ENCODE measurements around the gene NSUN5. TPM values are rescaled to one million over a fixed set of nuclear protein-coding genes. Genes with fewer than 3 reads are reported as not detected.
"Not testable (repeated sequence)": the region's sequence is repeated elsewhere in the genome, so short reads cannot be mapped to it uniquely, and the experiment has no call there.

NSUN5 gene
- total RNA-seq, 1 experiment from 2014 or later: 28.9 TPM

DNA sequence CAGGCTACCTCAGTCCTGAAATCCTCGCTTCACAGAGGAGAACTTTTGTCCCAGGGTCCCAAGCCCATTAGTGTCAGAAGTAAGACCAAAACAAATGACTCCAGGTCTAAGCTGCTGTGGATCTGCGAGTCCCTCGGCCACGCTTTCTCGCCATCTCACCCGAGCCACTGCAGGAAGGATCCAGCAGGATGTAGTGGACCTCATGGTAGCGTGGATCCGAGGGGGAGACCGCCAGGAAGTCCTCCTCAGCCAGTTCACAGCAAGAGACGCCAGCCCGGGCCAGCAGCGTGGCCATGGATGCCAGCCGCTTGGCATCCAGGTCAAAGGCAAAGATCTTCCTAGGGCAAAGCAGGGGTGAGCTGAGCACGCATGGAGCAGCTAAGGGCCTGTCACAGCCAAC, 4.6 kb downstream of the NSUN5 start:
- Histone ChIP-seq H3K4me1 (ENCODE audit: insufficient read depth, low read length, poor library complexity, severe bottlenecking) (no peaks in the 10 kb centered on the region), H3K9me3 (ENCODE audit: low read depth, low read length, poor library complexity, severe bottlenecking) (no peaks in the 10 kb centered on the region), H3K27ac (ENCODE audit: low read depth, low read length, poor library complexity, severe bottlenecking) (no peak overlapping the region), H3K27me3 (replicated peaks; ENCODE audit: insufficient read depth, low read depth, low read length, poor library complexity) (no peaks in the 10 kb centered on the region), H3K36me3 (ENCODE audit: insufficient read depth, low read length, poor library complexity, severe bottlenecking) (no peaks in the 10 kb centered on the region), H3K4me3 (ENCODE audit: low read depth, low read length, poor library complexity, severe bottlenecking) (no peak overlapping the region)
- POLR2A ChIA-PET (ENCODE audit: low non-redundant PET): no interaction called here
- TF ChIP-seq EZH2 (IDR thresholded peaks at IDR 0.05; ENCODE audit: borderline replicate concordance, low read depth, low read length, poor library complexity, severe bottlenecking): no peak
- TF ChIP-seq, protein P1, sequence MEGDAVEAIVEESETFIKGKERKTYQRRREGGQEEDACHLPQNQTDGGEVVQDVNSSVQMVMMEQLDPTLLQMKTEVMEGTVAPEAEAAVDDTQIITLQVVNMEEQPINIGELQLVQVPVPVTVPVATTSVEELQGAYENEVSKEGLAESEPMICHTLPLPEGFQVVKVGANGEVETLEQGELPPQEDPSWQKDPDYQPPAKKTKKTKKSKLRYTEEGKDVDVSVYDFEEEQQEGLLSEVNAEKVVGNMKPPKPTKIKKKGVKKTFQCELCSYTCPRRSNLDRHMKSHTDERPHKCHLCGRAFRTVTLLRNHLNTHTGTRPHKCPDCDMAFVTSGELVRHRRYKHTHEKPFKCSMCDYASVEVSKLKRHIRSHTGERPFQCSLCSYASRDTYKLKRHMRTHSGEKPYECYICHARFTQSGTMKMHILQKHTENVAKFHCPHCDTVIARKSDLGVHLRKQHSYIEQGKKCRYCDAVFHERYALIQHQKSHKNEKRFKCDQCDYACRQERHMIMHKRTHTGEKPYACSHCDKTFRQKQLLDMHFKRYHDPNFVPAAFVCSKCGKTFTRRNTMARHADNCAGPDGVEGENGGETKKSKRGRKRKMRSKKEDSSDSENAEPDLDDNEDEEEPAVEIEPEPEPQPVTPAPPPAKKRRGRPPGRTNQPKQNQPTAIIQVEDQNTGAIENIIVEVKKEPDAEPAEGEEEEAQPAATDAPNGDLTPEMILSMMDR (conservative IDR thresholded peaks at IDR 0.05; ENCODE audit: low read depth, low read length): no peak
- BruUV-seq (replicated peaks): no TSS peak
- CTCF ChIA-PET: no interaction called here
- no peak for DNase-seq (ENCODE audit: low spot score)
- intact Hi-C loops (cut with micrococcal nuclease; ENCODE audit: unreplicated experiment): no loop called here

DNA sequence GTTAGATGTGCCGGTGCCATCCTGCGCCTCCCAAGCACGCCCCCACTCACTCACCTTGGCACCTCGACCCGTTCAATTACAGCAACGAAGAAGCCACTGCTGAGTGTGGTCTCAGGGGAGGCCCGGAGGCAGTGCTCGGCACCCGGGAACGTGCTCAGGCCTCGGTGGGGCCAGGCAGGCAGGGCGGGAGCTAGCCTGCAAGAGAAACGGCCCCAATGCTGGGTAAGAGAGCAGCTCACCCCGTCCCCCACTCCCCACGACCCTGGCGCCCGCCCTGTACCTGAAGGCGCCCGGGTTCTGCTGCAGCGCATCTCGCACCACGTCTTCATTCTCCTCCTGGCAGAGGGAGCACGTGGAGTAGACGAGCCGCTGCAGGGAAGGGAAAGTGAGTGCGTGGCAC, 5.1 kb downstream of the NSUN5 start:
- Histone ChIP-seq H3K27ac (ENCODE audit: low read depth, low read length, poor library complexity, severe bottlenecking) (no peak overlapping the region), H3K4me3 (ENCODE audit: low read depth, low read length, poor library complexity, severe bottlenecking) (no peak overlapping the region), H3K9me3 (ENCODE audit: low read depth, low read length, poor library complexity, severe bottlenecking) (no peaks in the 10 kb centered on the region), H3K4me1 (ENCODE audit: insufficient read depth, low read length, poor library complexity, severe bottlenecking) (no peaks in the 10 kb centered on the region), H3K27me3 (replicated peaks; ENCODE audit: insufficient read depth, low read depth, low read length, poor library complexity) (no peaks in the 10 kb centered on the region), H3K36me3 (ENCODE audit: insufficient read depth, low read length, poor library complexity, severe bottlenecking) (no peaks in the 10 kb centered on the region)
- CTCF ChIA-PET: no interaction called here
- POLR2A ChIA-PET (ENCODE audit: low non-redundant PET): no interaction called here
- TF ChIP-seq, protein P1 (conservative IDR thresholded peaks at IDR 0.05; ENCODE audit: low read depth, low read length): no peak
- TF ChIP-seq EZH2 (IDR thresholded peaks at IDR 0.05; ENCODE audit: borderline replicate concordance, low read depth, low read length, poor library complexity, severe bottlenecking): no peak
- intact Hi-C loops (cut with micrococcal nuclease; ENCODE audit: unreplicated experiment): no loop called here
- no TSS peak for BruUV-seq (replicated peaks)
- no peak for DNase-seq (ENCODE audit: low spot score)

DNA sequence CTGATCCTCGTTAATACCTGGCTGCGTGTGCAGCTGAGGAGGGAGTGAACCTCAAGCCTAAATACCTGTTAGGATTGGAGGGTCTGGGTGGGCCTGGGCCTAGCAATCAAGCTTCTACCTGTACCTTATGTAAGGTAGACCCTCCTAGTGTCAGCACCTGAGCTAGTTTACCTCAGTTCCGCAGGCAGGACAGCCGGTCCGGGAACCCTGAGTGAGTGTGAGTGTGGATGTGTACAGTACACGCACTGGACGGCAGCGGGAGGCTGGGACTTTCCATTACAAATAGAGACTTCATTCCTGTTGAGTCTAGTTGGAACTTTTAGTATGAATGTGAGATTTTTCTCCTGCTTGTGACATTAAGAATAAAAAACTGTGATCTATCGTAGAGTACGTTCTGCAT, 5.8 kb downstream of the NSUN5 start:
- H3K9me3 ChIP-seq (ENCODE audit: low read depth, low read length, poor library complexity, severe bottlenecking); H3K27me3 ChIP-seq (replicated peaks; ENCODE audit: insufficient read depth, low read depth, low read length, poor library complexity); H3K36me3 ChIP-seq (ENCODE audit: insufficient read depth, low read length, poor library complexity, severe bottlenecking); CTCF ChIA-PET; H3K4me1 ChIP-seq (ENCODE audit: insufficient read depth, low read length, poor library complexity, severe bottlenecking); DNase-seq (ENCODE audit: low spot score); H3K27ac ChIP-seq (ENCODE audit: low read depth, low read length, poor library complexity, severe bottlenecking); intact Hi-C loops (cut with micrococcal nuclease; ENCODE audit: unreplicated experiment); BruUV-seq (replicated peaks); H3K4me3 ChIP-seq (ENCODE audit: low read depth, low read length, poor library complexity, severe bottlenecking); POLR2A ChIA-PET (ENCODE audit: low non-redundant PET): not testable (repeated sequence)

DNA sequence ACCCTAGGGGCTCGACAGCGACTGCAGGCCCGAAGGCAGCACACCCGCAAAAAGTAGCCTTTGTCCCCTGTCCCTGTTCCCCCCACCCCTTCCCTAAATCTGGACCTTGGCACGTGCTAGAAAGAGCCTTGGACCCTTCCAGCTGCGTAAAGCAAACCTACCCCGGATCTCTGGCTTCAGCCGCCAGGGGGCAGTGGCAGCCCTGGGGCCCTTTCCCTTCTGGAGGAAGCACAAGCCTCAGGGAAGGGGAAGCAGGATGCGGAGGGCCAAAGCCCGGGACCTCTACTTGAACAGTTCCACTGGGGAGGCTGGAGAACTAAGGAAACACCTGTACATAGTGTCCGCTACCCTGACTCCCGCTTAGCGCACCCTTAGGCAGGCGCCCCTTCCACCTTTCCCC, 7.5 kb downstream of the NSUN5 start:
- H3K4me1 ChIP-seq (ENCODE audit: insufficient read depth, low read length, poor library complexity, severe bottlenecking); intact Hi-C loops (cut with micrococcal nuclease; ENCODE audit: unreplicated experiment); H3K36me3 ChIP-seq (ENCODE audit: insufficient read depth, low read length, poor library complexity, severe bottlenecking); DNase-seq (ENCODE audit: low spot score); H3K9me3 ChIP-seq (ENCODE audit: low read depth, low read length, poor library complexity, severe bottlenecking); H3K27ac ChIP-seq (ENCODE audit: low read depth, low read length, poor library complexity, severe bottlenecking); POLR2A ChIA-PET (ENCODE audit: low non-redundant PET); H3K4me3 ChIP-seq (ENCODE audit: low read depth, low read length, poor library complexity, severe bottlenecking); BruUV-seq (replicated peaks); H3K27me3 ChIP-seq (replicated peaks; ENCODE audit: insufficient read depth, low read depth, low read length, poor library complexity); CTCF ChIA-PET: not testable (repeated sequence)

DNA sequence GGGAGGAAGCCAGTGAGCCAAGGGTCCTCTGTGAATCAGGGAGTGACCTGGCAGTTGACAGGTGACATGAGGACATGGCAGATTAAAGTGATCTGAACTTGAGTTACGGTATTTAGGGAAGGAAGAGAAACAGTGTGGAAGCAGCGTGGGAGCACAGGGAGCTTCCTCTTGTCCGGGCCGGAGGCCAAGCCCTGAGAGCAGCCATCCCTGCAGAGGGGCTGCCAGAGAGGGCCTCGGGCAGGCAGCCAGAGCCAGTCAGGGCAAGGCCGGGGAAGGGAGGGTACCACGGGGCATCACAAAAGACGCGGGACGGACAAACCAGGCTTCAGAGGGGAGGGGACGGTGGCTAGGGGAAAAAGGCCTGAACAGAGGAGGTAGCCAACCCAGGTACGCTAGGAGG, 8.8 kb downstream of the NSUN5 start:
- H3K4me3 ChIP-seq (ENCODE audit: low read depth, low read length, poor library complexity, severe bottlenecking); BruUV-seq (replicated peaks); H3K4me1 ChIP-seq (ENCODE audit: insufficient read depth, low read length, poor library complexity, severe bottlenecking); intact Hi-C loops (cut with micrococcal nuclease; ENCODE audit: unreplicated experiment); H3K9me3 ChIP-seq (ENCODE audit: low read depth, low read length, poor library complexity, severe bottlenecking); H3K27me3 ChIP-seq (replicated peaks; ENCODE audit: insufficient read depth, low read depth, low read length, poor library complexity); H3K36me3 ChIP-seq (ENCODE audit: insufficient read depth, low read length, poor library complexity, severe bottlenecking); POLR2A ChIA-PET (ENCODE audit: low non-redundant PET); DNase-seq (ENCODE audit: low spot score); CTCF ChIA-PET; H3K27ac ChIP-seq (ENCODE audit: low read depth, low read length, poor library complexity, severe bottlenecking): not testable (repeated sequence)

DNA sequence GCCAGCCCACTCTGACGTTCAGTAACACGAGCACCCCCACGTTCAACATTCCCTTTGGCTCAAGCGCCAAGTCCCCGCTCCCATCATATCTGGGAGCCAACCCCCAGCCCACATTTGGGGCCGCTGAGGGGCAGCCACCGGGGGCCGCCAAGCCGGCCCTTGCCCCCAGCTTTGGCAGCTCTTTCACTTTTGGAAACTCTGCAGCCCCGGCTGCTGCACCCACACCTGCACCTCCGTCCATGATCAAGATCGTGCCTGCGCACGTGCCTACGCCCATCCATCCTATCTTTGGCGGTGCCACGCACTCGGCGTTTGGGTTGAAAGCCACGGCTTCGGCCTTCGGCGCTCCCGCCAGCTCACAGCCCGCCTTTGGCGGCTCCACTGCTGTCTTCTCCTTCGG, 10.9 kb downstream of the NSUN5 start:
- H3K27ac ChIP-seq (ENCODE audit: low read depth, low read length, poor library complexity, severe bottlenecking); H3K36me3 ChIP-seq (ENCODE audit: insufficient read depth, low read length, poor library complexity, severe bottlenecking); H3K27me3 ChIP-seq (replicated peaks; ENCODE audit: insufficient read depth, low read depth, low read length, poor library complexity); intact Hi-C loops (cut with micrococcal nuclease; ENCODE audit: unreplicated experiment); POLR2A ChIA-PET (ENCODE audit: low non-redundant PET); DNase-seq (ENCODE audit: low spot score); BruUV-seq (replicated peaks); H3K4me3 ChIP-seq (ENCODE audit: low read depth, low read length, poor library complexity, severe bottlenecking); H3K9me3 ChIP-seq (ENCODE audit: low read depth, low read length, poor library complexity, severe bottlenecking); H3K4me1 ChIP-seq (ENCODE audit: insufficient read depth, low read length, poor library complexity, severe bottlenecking); CTCF ChIA-PET: not testable (repeated sequence)

All from A673 (cell line).